PC-3 (cell line): ENCODE measurements around the gene PPARG.

Experiments used
- EZH2 ChIP-seq: fragments of 300-600 bp; sonication (generic); IDR thresholded peaks from one replicate; pipeline ENCODE4 v1.6.1; 2017; ENCODE audit warnings: antibody characterized with exemption, mild to moderate bottlenecking, low read length; ENCODE audit not compliant: unreplicated experiment
- TF ChIP-seq, protein P1 (sequence below): fragments of 300-600 bp; sonication (generic); conservative IDR thresholded peaks from 2 replicates; pipeline ENCODE4 v1.5.1; 2017; ENCODE audit warnings: antibody characterized with exemption, low read depth, mild to moderate bottlenecking, low read length

DNA sequence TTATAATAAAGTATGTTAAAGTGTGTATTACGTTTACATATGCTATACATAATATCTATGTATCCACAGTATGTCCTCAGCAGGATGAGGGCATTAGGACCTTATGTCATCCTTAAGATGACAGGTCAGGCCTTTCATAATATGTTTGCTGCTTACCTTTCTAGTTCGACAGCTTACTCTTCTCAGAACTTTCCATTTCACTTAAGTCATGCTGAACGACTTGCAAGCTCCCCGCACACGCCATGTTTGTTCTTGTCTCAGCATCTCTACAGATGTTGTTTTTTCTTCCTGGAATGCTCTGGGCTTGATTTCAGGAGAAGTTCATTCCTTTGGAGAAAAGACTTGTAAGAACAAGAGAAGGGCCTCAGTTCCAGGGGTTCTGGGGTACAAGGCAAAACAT, 36.0 kb upstream of the PPARG start:
- TF ChIP-seq, protein P1, sequence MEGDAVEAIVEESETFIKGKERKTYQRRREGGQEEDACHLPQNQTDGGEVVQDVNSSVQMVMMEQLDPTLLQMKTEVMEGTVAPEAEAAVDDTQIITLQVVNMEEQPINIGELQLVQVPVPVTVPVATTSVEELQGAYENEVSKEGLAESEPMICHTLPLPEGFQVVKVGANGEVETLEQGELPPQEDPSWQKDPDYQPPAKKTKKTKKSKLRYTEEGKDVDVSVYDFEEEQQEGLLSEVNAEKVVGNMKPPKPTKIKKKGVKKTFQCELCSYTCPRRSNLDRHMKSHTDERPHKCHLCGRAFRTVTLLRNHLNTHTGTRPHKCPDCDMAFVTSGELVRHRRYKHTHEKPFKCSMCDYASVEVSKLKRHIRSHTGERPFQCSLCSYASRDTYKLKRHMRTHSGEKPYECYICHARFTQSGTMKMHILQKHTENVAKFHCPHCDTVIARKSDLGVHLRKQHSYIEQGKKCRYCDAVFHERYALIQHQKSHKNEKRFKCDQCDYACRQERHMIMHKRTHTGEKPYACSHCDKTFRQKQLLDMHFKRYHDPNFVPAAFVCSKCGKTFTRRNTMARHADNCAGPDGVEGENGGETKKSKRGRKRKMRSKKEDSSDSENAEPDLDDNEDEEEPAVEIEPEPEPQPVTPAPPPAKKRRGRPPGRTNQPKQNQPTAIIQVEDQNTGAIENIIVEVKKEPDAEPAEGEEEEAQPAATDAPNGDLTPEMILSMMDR = no peak
- no peak for TF ChIP-seq EZH2
